Mesothelial cell of epicardium (in vitro differentiated cells): ENCODE results near the gene STAMBPL1. TPM values are rescaled to one million over a fixed set of nuclear protein-coding genes. Genes with fewer than 3 reads are reported as not detected.

Experiments
- DNase-seq, 2 experiments: peaks; one replicate each; pipeline ENCODE4 v3.0.0; 2021; ENCODE audit warnings: low spot score in 2 of 2; ENCODE audit not compliant: unreplicated experiment in 2 of 2
- H3K27ac Mint-ChIP-seq: 2 replicates; pipeline ENCODE4 v1.8.0; 2021; ENCODE audit warnings: mixed read lengths
- H3K27me3 Mint-ChIP-seq: 2 replicates; pipeline ENCODE4 v1.8.0; 2021; ENCODE audit warnings: low read depth, mixed read lengths
- H3K36me3 Mint-ChIP-seq: 2 replicates; pipeline ENCODE4 v1.8.0; 2021; ENCODE audit warnings: mixed read lengths
- H3K4me1 Mint-ChIP-seq: 2 replicates; pipeline ENCODE4 v1.8.0; 2021; ENCODE audit warnings: mixed read lengths
- H3K4me3 Mint-ChIP-seq: 2 replicates; pipeline ENCODE4 v1.8.0; 2021; ENCODE audit warnings: mild to moderate bottlenecking, moderate library complexity, mixed read lengths
- H3K9me3 Mint-ChIP-seq: 2 replicates; pipeline ENCODE4 v1.8.0; 2021; ENCODE audit warnings: mixed read lengths
- total RNA-seq: library from RNA; stranded (reverse); gene quantifications from 3 replicates; pipeline ENCODE4 v1.2.1, GENCODE V29; 2021
- TF ChIP-seq, protein P1 (sequence below): fragments of 200-600 bp; sonication (generic); IDR thresholded peaks from one replicate; pipeline ENCODE4 v1.5.0; 2021; ENCODE audit warnings: antibody characterized with exemption; ENCODE audit not compliant: unreplicated experiment

STAMBPL1 gene
- total RNA-seq, 1 donor from 2014 or later: 3.6 TPM

DNA sequence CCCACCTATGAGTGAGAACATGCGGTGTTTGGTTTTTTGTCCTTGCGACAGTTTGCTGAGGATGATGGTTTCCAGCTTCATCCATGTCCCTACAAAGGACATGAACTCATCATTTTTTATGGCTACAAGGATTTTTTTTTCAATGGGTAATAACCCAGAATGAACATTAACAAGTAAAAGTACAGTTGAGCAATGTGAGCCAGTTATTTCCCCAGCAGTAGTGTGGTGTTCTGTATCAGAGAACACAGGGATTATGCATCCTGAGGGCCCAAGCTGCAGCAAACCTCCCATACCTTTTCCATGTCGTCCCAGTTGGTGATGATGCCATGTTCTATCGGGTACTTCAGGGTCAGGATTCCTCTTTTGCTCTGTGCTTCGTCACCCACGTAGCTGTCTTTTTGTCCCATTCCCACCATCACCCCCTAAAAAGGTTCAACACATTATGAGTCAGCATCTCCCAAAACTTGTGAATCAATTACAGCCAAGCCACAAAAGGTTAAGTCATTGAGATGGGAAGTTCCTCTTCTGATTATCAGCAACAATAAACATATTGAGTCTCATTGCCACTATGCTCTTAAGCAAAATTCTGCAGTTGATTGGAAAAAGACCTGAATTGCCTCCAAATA is 67.0 kb downstream of the STAMBPL1 start:
- Mint-ChIP-seq H3K27ac (no peak overlapping the region), H3K9me3 (no peaks in the 10 kb centered on the region), H3K27me3 (no peaks in the 10 kb centered on the region), H3K4me1 (peaks cover 22% of the 10 kb centered on the region), H3K4me3 (no peak overlapping the region), H3K36me3 (no peaks in the 10 kb centered on the region)
- no peak for DNase-seq
- TF ChIP-seq, protein P1, sequence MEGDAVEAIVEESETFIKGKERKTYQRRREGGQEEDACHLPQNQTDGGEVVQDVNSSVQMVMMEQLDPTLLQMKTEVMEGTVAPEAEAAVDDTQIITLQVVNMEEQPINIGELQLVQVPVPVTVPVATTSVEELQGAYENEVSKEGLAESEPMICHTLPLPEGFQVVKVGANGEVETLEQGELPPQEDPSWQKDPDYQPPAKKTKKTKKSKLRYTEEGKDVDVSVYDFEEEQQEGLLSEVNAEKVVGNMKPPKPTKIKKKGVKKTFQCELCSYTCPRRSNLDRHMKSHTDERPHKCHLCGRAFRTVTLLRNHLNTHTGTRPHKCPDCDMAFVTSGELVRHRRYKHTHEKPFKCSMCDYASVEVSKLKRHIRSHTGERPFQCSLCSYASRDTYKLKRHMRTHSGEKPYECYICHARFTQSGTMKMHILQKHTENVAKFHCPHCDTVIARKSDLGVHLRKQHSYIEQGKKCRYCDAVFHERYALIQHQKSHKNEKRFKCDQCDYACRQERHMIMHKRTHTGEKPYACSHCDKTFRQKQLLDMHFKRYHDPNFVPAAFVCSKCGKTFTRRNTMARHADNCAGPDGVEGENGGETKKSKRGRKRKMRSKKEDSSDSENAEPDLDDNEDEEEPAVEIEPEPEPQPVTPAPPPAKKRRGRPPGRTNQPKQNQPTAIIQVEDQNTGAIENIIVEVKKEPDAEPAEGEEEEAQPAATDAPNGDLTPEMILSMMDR: no peak

DNA sequence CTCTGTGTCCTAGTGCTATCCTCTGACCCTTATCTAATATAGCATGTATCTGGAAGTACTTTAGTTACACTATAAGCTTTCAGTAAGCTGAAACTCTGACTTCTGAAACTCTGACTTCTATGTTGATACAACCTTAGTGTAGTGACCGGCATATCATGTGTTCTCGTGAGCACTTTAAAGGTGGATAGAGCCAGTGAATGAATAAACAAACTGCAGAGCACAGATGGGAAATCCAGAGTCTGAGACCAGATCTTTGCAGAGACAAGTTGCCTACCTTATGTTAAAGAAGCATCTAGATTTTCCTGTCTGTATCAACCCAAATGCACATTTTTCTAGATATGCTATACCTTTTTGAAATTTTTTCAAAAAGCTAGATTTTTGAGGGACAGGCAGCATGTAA is 69.0 kb downstream of the STAMBPL1 start:
- TF ChIP-seq, protein P1: no peak
- peaks cover 39% of the 10 kb centered on the region for H3K4me1 Mint-ChIP-seq
- no peak overlapping the region for H3K27ac Mint-ChIP-seq
- no peak for DNase-seq
- H3K27me3 Mint-ChIP-seq: no peaks in the 10 kb centered on the region
- H3K36me3 Mint-ChIP-seq: no peaks in the 10 kb centered on the region
- no peaks in the 10 kb centered on the region for H3K9me3 Mint-ChIP-seq
- H3K4me3 Mint-ChIP-seq: no peak overlapping the region

DNA sequence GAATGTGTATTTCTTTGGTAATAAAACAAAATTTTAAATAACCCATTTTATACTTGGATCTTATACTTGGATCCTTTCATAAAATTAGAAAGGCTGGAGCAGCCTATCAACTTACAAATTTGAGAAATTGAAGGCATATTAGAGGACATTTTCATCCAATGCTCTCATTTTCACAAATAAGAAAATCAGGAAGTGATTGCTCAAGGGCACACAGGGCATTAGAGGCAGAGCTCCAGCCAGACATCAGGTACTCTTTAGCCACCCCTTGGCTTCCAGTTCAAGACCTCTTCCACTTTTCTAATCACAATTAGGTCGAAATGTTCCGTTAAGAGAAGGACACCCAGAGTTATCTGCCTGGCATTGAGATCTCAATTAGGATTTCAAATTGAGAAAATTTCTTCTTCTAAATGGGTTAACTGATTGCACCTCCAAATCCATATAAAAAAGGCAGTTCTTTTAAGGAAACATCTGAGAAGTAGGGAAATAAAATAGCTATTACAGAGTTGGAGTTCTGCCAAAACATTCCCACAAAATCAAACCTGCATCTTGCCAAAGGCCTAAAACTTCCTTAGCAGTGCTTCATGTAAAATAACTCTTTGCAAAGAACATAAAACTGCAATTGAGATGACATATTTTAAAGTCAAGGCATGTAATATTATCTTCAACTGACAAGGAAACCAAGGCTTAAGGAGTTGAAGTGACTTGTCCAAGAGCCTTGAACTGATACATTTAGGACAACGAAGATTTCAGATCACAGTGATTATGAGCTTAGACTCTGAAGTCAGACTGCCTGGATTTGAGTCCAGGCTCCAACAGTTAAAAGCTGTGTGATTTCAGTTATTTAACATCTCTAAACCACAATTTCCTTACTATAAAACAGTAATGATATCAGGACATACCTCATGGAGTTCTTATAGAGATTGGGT is 70.1 kb downstream of the STAMBPL1 start:
- H3K27ac Mint-ChIP-seq: peak overlapping the region; percentile 94
- DNase-seq: no peak
- H3K27me3 Mint-ChIP-seq: no peaks in the 10 kb centered on the region
- peaks cover 44% of the 10 kb centered on the region for H3K4me1 Mint-ChIP-seq
- no peaks in the 10 kb centered on the region for H3K9me3 Mint-ChIP-seq
- no peaks in the 10 kb centered on the region for H3K36me3 Mint-ChIP-seq
- TF ChIP-seq, protein P1: no peak
- peak overlapping the region; percentile 37 for H3K4me3 Mint-ChIP-seq

DNA sequence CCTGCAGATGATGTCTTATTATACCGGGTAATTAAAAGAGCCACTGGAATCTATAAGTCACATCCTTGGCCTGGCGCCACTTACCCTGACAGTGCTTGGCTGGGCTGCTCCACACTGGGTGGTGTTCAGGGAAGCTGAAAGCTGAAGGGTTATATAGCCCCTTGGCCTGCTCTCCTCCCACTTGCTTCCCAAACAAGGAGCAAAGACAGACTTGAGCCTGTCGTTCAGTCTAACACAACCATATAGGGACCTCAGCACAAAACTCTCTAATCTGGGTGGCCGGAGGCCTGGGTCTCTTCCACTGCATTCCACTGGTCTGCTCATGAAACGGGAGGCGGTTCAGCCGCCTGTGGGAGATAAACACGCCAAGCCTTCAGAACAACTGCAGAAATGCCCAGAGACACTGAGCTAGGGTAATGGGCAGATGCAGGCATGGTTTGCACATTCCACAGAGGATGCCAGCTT is 72.6 kb downstream of the STAMBPL1 start, which contains the start of gene ACTA2:
TSS of gene ACTA2 (minus strand) at position 127 of the 465 bp plus-strand sequence. CDS start 3,843 bp downstream, outside the sequence.
- TF ChIP-seq, protein P1: no peak
- Mint-ChIP-seq H3K36me3 (no peaks in the 10 kb centered on the region), H3K27ac (peak within 1 kb of the TSS; percentile 94), H3K4me1 (peaks cover 44% of the 10 kb centered on the region), H3K27me3 (no peaks in the 10 kb centered on the region), H3K4me3 (peak within 1 kb of the TSS; percentile 39), H3K9me3 (no peaks in the 10 kb centered on the region)
- DNase-seq: peak in 1 of 2 experiments; percentile 48

DNA sequence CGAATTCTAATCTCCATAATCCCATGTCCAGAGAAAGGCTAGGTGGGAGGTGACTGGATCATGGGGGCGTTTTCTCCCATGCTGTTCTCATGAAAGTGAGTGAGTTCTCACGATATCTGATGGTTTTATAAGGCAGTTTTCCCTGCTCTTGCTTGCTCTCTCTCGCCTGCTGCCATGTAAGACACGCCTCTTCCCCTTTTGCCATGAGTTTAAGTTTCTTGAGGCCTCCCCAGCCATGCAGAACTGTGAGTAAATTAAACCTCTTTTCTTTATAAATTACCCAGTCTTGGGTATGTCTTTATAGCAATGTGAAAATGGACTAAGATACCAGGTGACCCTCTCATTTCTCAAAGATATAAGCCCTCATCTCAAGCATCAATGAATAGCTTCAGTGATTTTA is 73.6 kb downstream of the STAMBPL1 start:
- Mint-ChIP-seq H3K36me3 (no peaks in the 10 kb centered on the region), H3K27me3 (no peaks in the 10 kb centered on the region), H3K9me3 (no peaks in the 10 kb centered on the region), H3K27ac (no peak overlapping the region), H3K4me3 (no peak overlapping the region), H3K4me1 (peaks cover 44% of the 10 kb centered on the region)
- no peak for DNase-seq
- TF ChIP-seq, protein P1: no peak
